ENCODE results near the gene MAP6D1. TPM values are rescaled to one million over a fixed set of nuclear protein-coding genes. Genes with fewer than 3 reads are reported as not detected.
"Not testable (repeated sequence)": the region's sequence is repeated elsewhere in the genome, so short reads cannot be mapped to it uniquely, and the experiment has no call there.

Gene MAP6D1
- polyA plus RNA-seq, 1 donor from 2014 or later: 3.1 TPM

DNA sequence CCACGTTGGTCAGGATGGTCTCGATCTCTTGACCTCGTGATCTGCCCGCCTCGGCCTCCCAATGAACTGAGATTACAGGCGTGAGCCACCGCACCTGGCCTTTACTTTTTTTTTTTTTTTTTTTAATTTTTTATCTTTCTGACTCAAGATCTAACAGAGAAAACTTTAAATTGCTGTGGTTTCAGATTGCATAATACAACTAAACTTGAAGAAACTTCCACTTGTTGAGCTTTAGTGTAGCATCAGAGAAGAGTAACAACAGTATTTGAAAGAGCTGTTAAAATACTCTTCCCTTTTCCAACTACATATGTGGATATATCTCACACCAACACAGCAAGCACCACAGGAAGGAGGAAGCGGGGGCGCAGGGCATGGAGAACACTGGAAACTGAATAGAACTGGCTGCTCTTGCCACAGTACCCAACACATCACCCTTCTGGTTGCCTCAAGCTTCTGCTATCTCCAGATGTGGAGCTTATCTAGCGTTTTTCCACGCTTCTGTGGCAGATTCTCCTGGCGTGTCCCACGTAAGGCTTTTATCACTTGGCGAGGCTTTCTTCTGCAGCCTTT lies 45.4 kb downstream of the MAP6D1 start:
- H3K27me3 ChIP-seq (ENCODE audit: insufficient read depth, low read depth, low read length): no peaks in the 10 kb centered on the region
- no peaks in the 10 kb centered on the region for H4K20me1 ChIP-seq (ENCODE audit: insufficient read depth)
- peaks cover 4% of the 10 kb centered on the region for H3K79me2 ChIP-seq (replicated peaks; ENCODE audit: insufficient read depth, low read length)
- no peak overlapping the region for H3K4me3 ChIP-seq (ENCODE audit: low read length)
- peaks cover 8% of the 10 kb centered on the region for H3K36me3 ChIP-seq (ENCODE audit: insufficient read depth, low read length)
- H3K4me2 ChIP-seq (ENCODE audit: low read length): no peak overlapping the region
- no peak overlapping the region for H2AFZ ChIP-seq (ENCODE audit: low read depth, low read length)
- H3K9me3 ChIP-seq (ENCODE audit: low read length): no peaks in the 10 kb centered on the region
- H3K9me2 ChIP-seq (ENCODE audit: insufficient read depth, low read length): no peaks in the 10 kb centered on the region
- TF ChIP-seq EP300 (conservative IDR thresholded peaks at IDR 0.05; ENCODE audit: poor library complexity, severe bottlenecking): no peak
- TF ChIP-seq, protein P1, sequence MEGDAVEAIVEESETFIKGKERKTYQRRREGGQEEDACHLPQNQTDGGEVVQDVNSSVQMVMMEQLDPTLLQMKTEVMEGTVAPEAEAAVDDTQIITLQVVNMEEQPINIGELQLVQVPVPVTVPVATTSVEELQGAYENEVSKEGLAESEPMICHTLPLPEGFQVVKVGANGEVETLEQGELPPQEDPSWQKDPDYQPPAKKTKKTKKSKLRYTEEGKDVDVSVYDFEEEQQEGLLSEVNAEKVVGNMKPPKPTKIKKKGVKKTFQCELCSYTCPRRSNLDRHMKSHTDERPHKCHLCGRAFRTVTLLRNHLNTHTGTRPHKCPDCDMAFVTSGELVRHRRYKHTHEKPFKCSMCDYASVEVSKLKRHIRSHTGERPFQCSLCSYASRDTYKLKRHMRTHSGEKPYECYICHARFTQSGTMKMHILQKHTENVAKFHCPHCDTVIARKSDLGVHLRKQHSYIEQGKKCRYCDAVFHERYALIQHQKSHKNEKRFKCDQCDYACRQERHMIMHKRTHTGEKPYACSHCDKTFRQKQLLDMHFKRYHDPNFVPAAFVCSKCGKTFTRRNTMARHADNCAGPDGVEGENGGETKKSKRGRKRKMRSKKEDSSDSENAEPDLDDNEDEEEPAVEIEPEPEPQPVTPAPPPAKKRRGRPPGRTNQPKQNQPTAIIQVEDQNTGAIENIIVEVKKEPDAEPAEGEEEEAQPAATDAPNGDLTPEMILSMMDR (IDR thresholded peaks at IDR 0.05; ENCODE audit: poor library complexity, severe bottlenecking): no peak
- no peak for TF ChIP-seq SMC3 (conservative IDR thresholded peaks at IDR 0.05; ENCODE audit: poor library complexity)
- no peak for TF ChIP-seq RAD21 (conservative IDR thresholded peaks at IDR 0.05)
- no peak for TF ChIP-seq EZH2 (IDR thresholded peaks at IDR 0.05; ENCODE audit: borderline replicate concordance, insufficient read depth, low read length, poor library complexity, severe bottlenecking)
- TF ChIP-seq POLR2AphosphoS5 (IDR thresholded peaks at IDR 0.05): no peak
- no peak for TF ChIP-seq TAF1 (IDR thresholded peaks at IDR 0.05; ENCODE audit: low read depth)
- no peak for TF ChIP-seq MXI1 (conservative IDR thresholded peaks at IDR 0.05; ENCODE audit: poor library complexity, severe bottlenecking)
- TF ChIP-seq, protein P2, sequence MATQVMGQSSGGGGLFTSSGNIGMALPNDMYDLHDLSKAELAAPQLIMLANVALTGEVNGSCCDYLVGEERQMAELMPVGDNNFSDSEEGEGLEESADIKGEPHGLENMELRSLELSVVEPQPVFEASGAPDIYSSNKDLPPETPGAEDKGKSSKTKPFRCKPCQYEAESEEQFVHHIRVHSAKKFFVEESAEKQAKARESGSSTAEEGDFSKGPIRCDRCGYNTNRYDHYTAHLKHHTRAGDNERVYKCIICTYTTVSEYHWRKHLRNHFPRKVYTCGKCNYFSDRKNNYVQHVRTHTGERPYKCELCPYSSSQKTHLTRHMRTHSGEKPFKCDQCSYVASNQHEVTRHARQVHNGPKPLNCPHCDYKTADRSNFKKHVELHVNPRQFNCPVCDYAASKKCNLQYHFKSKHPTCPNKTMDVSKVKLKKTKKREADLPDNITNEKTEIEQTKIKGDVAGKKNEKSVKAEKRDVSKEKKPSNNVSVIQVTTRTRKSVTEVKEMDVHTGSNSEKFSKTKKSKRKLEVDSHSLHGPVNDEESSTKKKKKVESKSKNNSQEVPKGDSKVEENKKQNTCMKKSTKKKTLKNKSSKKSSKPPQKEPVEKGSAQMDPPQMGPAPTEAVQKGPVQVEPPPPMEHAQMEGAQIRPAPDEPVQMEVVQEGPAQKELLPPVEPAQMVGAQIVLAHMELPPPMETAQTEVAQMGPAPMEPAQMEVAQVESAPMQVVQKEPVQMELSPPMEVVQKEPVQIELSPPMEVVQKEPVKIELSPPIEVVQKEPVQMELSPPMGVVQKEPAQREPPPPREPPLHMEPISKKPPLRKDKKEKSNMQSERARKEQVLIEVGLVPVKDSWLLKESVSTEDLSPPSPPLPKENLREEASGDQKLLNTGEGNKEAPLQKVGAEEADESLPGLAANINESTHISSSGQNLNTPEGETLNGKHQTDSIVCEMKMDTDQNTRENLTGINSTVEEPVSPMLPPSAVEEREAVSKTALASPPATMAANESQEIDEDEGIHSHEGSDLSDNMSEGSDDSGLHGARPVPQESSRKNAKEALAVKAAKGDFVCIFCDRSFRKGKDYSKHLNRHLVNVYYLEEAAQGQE (IDR thresholded peaks at IDR 0.05; ENCODE audit: borderline replicate concordance): no peak
- no peaks in the 10 kb centered on the region for H3F3A ChIP-seq (ENCODE audit: insufficient read depth, low read length, poor library complexity, severe bottlenecking)
- no peak overlapping the region for H3K9ac ChIP-seq (ENCODE audit: low read length)
- no peak overlapping the region for H3K27ac ChIP-seq (ENCODE audit: low read length)

DNA sequence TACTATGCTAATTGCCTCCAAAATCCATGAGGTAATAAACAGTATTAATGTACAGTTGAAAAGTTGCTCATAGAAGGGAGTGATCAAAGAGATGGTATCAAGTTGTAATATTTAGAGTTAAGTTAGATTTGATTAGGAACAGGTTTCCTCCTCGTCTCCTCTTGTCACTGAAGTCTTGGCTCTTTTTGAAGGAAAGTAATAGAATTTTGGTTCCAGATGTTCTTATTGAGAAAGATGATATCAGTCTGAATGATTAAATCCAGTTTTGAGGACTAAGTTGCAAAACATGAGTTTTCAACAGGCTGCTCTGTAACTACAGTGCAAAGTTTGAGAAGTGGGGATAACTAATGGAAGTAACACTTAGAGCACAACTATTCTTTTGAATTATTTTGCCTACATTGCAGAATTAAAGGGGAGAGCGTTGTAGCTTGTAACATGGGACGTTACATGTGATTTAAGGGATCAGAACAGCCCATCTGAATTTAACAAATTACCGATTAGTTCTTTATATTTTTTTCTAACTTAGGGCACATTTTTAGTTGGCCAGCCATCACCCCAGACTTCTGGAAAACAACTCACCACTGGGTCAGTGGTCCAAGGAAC lies 48.3 kb downstream of the MAP6D1 start:
- Histone ChIP-seq H3K27me3 (ENCODE audit: insufficient read depth, low read depth, low read length) (no peaks in the 10 kb centered on the region), H3K4me2 (ENCODE audit: low read length) (no peak overlapping the region), H3K36me3 (ENCODE audit: insufficient read depth, low read length) (peaks cover 14% of the 10 kb centered on the region), H3K4me3 (ENCODE audit: low read length) (no peak overlapping the region), H3F3A (ENCODE audit: insufficient read depth, low read length, poor library complexity, severe bottlenecking) (no peaks in the 10 kb centered on the region), H3K79me2 (replicated peaks; ENCODE audit: insufficient read depth, low read length) (no peaks in the 10 kb centered on the region), H4K20me1 (ENCODE audit: insufficient read depth) (no peaks in the 10 kb centered on the region), H3K9ac (ENCODE audit: low read length) (no peak overlapping the region), H2AFZ (ENCODE audit: low read depth, low read length) (no peak overlapping the region), H3K9me3 (ENCODE audit: low read length) (no peaks in the 10 kb centered on the region), H3K9me2 (ENCODE audit: insufficient read depth, low read length) (no peaks in the 10 kb centered on the region), H3K27ac (ENCODE audit: low read length) (no peak overlapping the region)
- TF ChIP-seq SMC3 (conservative IDR thresholded peaks at IDR 0.05; ENCODE audit: poor library complexity) (no peak), TAF1 (IDR thresholded peaks at IDR 0.05; ENCODE audit: low read depth) (no peak), EP300 (conservative IDR thresholded peaks at IDR 0.05; ENCODE audit: poor library complexity, severe bottlenecking) (no peak), MXI1 (conservative IDR thresholded peaks at IDR 0.05; ENCODE audit: poor library complexity, severe bottlenecking) (no peak), RAD21 (conservative IDR thresholded peaks at IDR 0.05) (no peak), EZH2 (IDR thresholded peaks at IDR 0.05; ENCODE audit: borderline replicate concordance, insufficient read depth, low read length, poor library complexity, severe bottlenecking) (no peak), POLR2AphosphoS5 (IDR thresholded peaks at IDR 0.05) (no peak)
- TF ChIP-seq, protein P2 (IDR thresholded peaks at IDR 0.05; ENCODE audit: borderline replicate concordance): no peak
- TF ChIP-seq, protein P1 (IDR thresholded peaks at IDR 0.05; ENCODE audit: poor library complexity, severe bottlenecking): no peak

DNA sequence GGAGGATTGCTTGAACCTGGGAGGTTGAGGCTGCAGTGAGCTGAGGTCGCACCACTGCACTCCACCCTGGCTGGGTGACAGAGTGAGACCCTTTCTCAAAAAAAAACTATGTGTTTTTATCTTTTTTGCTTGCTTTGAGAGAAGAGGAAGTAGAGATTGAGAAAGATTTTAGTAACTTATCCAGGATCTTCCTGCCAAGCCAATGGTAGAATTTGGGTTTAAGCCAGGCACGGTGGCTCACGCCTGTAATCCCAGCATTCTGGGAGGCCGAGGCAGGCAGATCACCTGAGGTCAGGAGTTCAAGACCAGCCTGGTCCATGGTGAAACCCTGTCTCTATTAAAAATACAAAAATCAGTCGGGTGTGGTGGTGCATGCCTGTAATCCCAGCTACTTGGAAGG lies 48.9 kb downstream of the MAP6D1 start:
- H2AFZ ChIP-seq (ENCODE audit: low read depth, low read length); H3K79me2 ChIP-seq (replicated peaks; ENCODE audit: insufficient read depth, low read length); H4K20me1 ChIP-seq (ENCODE audit: insufficient read depth); H3K27ac ChIP-seq (ENCODE audit: low read length); H3K4me3 ChIP-seq (ENCODE audit: low read length); H3K27me3 ChIP-seq (ENCODE audit: insufficient read depth, low read depth, low read length); H3K9me3 ChIP-seq (ENCODE audit: low read length); H3K9me2 ChIP-seq (ENCODE audit: insufficient read depth, low read length); H3F3A ChIP-seq (ENCODE audit: insufficient read depth, low read length, poor library complexity, severe bottlenecking); H3K4me2 ChIP-seq (ENCODE audit: low read length); H3K9ac ChIP-seq (ENCODE audit: low read length): not testable (repeated sequence)
- H3K36me3 ChIP-seq (ENCODE audit: insufficient read depth, low read length): peaks cover 14% of the 10 kb centered on the region

All from neural cell (in vitro differentiated cells).